ENCODE results near the gene ZFP57.

Gene ZFP57

DNA sequence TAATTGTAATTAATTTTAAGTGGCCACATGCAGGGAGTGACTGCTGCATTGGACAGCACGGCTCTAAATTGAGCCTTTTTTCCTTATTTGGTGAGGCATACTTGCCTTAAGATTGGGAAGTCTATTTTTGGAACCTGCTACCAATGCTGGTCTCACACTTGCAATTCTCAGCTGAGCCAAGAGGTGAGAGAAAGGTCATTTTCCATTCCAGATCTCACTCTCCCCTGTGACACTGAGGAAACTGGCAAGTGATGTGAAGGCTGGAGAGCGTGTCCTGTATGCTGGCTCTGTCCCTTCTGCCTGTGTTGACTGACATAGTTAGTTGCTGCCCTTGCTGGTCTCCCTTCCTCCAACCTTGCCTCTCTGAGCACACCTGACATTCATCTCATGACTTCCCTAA is 24.8 kb downstream of the ZFP57 start:
- no peak for DNase-seq (ENCODE audit: low read depth, low spot score)

- no peak for DNase-seq (ENCODE audit: low read depth, low spot score)
These were observed 25.3 kb downstream of the ZFP57 start for GRCh38 chr6:29655658-29656057.

- no peak for DNase-seq (ENCODE audit: low read depth, low spot score)
These were observed 27.4 kb downstream of the ZFP57 start for GRCh38 chr6:29653452-29654038.

- no peak for DNase-seq (ENCODE audit: low read depth, low spot score)
These were observed 28.8 kb downstream of the ZFP57 start for GRCh38 chr6:29652198-29652584.

DNA sequence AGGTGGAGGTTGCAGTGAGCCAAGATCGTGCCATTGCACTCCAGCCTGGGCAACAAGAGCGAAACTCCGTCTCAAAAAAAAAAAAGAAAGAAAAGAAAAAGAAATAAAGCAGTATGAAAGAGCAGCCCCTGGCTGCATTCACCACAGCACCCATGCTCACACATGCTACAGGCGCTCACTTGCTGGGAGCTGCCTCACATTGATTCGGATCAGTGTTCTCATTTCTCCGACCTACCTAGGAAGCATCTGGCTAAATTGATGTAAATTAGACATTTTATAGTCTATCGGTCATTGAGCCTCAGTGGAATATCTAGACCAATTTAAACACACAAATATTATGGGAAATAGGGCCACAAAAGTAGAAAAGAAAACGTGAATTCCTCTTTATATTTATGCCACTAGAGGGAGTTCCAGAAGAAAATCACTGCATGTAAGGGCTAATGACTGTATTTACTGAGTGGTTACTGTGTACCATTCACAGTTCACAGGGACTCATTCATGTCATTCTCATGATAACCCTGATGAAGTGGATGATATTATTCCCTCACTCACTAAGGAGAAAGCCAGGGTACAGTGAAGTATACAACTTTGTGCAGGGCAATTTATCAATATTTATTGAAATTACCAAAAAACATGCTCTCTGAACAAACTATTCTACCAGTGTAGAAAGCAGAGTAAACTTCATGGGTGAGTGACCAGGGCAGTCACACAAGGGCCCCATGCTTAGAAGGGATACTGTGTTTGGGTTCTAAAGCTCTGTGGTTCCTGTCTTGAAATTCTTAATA is 29.3 kb downstream of the ZFP57 start:
- no peak for DNase-seq (ENCODE audit: low read depth, low spot score)

DNA sequence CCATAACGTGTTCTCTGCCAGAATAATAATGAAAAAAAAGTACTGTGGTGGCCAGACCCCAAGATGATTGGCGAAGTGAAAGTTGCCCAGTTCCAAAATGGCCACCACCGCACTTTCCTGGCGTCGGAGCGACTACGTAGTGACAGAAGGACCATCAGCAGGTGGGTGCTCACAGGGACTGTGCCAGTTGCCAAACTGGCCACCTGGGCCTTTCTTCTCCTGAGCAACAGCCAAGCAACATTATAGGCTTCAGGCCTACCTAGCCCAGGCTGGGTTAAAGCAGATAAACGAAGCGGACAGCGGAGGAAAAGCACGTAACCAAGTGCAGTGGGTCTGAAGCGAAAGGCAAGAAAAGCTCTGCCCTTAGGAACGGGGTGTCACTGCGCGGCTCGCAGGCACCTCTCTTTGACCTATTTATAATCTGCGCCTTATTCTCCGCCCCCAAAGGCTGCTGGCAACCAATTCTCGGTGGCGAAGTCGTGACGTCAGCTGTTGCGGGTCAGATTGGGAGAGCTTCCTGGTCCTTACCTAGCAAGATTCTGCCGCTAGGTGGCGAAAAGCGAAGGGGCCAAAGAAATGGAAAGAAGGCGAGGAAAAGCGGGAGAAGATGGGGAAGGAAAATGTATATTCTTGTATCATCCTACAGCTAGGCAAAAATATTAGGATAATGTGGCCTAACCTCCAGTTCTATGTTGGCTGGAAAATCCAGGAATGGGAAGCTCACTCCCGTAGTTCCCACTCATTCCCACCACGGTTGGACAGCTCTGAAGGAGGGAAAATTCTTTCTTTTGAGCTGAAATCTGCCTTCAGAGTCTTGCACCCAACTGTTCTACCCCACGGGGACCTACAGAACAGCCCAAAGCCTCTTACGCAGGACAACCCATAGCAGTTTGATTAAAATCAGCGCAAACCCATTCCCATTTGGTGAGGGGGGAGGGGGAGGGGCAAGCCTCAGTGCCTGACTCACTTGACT is 31.0 kb downstream of the ZFP57 start:
- peak; percentile 94 for DNase-seq (ENCODE audit: low read depth, low spot score)

DNA sequence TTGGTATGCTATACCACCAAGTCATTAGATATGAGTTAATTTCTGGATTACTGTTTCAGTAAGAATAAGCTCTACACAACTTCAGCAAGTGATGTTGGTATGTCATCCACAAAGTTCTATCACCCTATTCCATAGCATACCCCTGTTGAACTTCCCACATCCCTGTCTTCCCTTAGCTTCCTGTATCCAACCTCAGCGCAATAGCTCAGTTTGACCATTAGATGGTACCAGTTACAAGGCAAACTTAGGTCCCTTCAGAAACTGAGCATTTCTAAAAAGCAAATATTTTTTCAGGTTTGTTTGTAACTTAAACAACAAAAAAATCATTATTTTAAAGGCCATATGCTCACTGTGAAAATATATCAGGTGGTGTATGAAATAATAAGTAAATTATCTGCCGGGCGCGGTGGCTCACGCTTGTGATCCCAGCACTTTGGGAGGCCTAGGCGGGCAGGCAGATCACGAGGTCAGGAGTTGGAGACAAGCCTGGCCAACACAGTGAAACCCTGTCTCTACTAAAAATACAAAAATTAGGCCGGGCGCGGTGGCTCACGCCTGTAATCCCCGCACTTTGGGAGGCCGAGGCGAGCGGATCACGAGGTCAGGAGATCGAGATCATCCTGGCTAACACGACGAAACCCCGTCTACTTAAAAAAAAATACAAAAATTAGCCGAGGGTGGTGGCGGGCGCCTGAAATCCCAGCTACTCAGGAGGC is 32.9 kb downstream of the ZFP57 start:
- DNase-seq (ENCODE audit: low read depth, low spot score): no peak

DNA sequence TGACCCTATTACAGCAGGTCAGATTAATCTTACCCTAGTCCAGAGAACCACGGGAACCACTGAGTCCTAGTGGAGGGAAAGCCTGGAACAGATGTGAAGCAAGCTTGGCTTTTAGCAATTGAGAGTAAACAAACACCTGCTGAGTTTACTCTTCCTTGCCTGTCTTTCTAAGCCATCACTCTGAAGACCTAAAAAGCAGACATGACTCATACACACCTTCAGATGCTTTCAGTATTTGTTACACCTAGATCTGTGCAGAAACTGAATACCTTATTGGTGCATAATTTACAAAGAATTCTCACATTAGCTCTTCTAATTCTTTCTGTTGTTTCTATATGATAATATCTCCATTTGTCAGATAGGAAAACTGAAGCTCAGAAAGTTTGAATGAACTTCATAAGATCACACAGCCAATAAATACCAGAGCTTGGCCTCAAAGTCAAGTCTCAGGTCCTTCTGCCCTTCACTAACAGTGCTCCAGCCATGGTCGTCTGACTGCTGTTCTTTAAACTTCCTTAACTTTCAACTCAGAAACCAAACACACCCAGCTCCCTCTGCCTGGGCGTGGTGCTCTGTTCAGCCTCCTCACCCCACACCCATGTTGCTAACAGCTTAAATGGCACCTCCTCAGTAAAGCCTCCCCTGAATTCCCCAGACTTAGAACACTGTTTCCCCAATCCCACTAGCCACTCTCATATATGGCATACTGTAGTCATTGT is 39.4 kb downstream of the ZFP57 start:
- DNase-seq (ENCODE audit: low read depth, low spot score): no peak

- DNase-seq (ENCODE audit: low read depth, low spot score): no peak
These were observed 43.7 kb downstream of the ZFP57 start for GRCh38 chr6:29637247-29637646.

DNA sequence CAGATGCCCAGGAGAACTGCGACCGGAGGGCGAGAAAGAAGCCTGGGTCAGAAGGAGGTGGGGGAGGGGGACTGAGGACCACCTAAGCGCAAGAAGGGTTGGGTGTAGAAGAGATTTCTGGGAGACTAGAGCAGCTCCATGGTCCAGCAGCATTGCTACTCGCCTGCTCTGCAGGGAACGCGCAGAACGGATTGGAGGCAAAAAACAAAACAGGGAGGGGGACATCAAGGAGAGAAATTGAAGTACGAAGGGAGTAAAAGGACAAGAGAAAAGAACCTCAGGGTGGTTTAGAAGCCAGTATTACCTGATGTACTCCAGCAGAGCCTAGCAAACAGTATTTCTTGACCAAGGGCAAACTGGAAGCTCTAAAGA is 47.4 kb downstream of the ZFP57 start:
- DNase-seq (ENCODE audit: low read depth, low spot score): no peak

DNA sequence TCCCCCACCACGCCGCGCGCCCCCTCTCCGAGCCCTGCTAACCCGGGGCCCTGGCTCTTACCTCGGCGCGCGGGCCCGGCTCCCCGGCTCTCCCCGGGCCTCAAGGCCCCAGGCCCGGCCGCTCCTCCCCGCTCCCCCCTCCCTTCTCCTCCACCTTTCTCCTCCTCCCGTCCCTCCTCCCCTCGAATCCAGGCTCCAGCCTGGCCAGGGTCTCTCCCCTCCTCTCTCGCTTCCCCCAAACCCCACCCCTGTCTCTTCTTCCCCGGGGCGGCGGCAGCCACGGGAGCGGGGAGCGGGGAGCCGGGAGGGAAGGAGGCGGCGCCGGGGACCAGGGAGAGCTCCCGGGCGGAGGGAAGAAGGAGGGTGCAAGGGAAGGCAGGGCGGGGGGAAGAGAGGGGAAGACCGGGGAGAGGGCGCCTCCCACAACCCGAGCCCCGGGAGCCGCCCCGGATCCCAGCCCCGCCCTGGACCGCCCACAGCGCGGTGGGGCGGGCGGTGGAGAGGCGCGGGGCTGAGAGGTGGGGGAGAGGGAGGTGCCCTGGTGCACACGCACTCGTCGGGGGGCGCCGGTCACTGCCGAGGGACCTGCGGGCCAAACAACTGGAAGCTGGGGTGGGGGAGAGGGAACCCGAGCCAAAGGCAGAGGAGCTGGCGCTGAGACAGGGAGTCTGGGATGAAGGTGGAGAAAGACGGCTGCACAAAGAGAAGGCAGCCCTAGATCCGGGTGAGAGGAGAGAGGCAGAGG is 48.0 kb downstream of the ZFP57 start, which contains the start of gene GABBR1:
TSS of gene GABBR1 (minus strand) at position 395 of the 745 bp plus-strand sequence. CDS start 798 bp downstream, outside the sequence.
- no peak for DNase-seq (ENCODE audit: low read depth, low spot score)

DNA sequence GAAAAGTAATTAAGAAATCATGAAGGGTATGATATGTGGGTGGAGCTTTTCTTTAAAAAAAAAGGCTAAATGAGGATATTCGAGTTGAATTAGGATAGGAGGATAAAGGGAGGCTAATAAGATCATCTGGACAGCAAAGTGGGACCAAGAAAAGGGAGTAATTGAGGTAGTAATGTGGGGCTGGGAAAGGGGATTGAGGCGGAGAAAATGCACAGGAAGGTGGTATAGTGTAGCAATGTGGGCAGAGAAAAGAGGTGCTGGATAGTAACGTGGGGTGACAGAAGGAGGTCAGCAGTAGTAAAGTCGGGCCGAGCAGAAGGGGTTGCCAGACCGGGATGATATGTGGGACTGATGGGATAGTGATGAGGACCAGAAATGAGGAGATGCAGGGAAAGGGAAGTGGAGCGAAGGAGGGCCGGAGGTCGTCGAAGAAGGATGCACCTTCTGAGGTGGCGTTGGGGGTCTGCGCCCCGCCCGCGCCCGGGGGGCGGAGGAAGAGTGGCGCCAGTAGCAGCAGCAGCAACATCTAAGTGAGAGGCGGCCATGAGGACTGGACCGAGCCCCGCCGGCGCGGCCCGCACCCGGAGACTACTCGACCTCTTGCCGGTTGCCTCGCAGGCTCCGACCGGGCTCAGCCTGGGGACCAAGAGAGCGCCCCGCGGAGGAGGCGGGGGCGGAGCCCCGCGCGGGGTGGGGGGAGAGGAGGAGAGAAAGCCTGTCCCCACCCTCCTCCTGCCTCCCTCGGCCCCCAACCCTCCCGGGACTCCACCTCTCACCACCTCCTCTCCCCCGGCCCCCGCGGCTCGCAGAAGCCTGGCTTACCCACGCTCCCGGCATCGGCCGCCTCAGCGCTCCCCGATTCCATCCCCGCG is 48.9 kb downstream of the ZFP57 start:
- no peak for DNase-seq (ENCODE audit: low read depth, low spot score)

DNA sequence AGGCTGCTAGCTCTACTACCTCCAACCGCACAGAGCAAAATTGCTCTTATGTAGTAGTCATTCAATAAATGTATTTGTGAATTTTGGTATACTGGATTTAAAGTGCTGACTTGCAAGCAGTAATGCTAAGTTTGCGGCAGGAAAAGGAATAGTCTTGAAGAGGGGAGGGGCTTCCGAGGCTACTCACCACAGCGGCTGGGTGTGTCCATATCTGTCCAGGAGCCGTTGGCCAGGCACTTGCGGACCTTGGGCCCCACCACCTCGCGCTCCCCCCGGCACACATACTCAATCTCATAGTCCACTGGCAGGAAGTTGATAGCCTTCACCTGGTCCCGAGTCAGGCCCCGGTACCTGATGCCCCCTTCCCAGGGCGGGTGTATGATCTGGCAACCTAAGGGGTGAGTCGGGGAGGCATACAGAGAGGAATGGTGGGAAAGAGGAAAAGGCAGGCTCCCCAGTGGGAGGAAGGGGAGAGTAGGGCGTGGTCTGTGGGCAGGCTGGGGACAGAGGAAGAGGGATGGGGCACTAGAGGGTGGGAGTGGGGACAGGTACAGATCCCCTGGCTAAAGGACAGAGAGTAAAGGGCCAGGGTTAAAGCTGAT is 49.6 kb downstream of the ZFP57 start:
- no peak for DNase-seq (ENCODE audit: low read depth, low spot score)

GRCh38 chr6:29630315-29630714 is 50.6 kb downstream of the ZFP57 start:
- DNase-seq (ENCODE audit: low read depth, low spot score): no peak

DNA sequence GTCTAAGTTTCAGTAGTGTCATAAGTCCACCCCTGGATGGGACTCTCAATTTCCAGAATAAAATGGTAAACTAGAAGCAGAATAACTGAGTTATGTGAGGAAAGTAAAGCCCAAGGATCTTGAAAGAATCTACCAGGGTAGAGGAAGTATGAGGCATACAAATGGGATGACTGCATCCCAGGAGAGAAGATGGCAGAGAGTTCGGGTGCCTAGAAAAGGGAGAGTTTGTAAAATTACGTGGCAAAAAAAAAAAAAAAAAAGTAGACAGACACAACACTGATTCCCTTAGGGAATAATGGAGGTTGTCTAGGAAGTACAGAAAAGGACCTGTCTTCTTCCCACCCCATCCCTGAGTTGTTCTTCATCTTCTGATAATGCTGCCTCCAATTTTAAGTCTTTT is 51.4 kb downstream of the ZFP57 start:
- DNase-seq (ENCODE audit: low read depth, low spot score): no peak

- no peak for DNase-seq (ENCODE audit: low read depth, low spot score)
These were observed 52.3 kb downstream of the ZFP57 start for GRCh38 chr6:29628419-29629281.

DNA sequence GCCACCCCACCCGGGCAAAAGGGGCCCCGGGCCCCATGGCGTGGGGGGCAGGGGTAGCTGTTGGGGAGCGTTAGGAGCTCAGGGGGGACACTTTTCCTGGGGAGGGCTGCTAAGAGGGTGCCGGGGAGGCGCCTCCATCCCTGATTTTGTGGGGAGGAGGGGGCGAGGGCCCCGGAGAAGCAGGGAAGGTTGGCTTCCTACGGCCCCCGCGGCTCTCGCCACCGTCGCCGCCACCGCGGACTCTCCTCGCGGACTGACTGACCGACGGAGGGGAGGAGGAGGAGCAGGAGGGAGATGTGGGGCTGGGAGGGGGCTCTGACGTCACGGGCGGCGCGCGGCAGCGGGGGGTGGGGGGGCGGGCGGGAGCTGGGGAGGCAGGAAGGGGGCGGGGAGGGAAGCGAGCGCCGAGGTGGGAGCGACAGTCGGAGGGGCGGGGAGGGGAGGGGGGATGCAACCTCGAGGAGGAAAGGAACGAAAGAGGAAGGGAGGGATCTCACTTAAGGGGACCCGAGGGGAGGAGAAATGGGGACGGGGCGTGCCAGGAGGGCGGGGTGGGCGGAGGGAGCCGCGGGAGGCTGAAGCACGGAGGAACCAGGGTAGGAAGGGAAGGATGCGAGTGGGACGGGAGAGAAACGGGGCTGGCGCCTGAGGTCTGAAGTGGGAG is 53.1 kb downstream of the ZFP57 start:
- peak; percentile 75 for DNase-seq (ENCODE audit: low read depth, low spot score)

All from iPS DF 19.7 (cell line).